UCSD-AML1 (cell line): ENCODE measurements around the gene TMPRSS11D.

Source experiments
- DNase-seq: peaks from one replicate; lab custom pipeline; 2025; ENCODE audit not compliant: unreplicated experiment; lab: John Stamatoyannopoulos, UW

Gene TMPRSS11D

GRCh38 chr4:67891645-67892044 is 7.8 kb upstream of the TMPRSS11D start:
- DNase-seq, result no peak

- DNase-seq, result no peak
These were observed 2.5 kb upstream of the TMPRSS11D start for GRCh38 chr4:67886281-67886680.

- DNase-seq, result no peak
These were observed 2.0 kb upstream of the TMPRSS11D start for GRCh38 chr4:67885762-67886161.

- no peak for DNase-seq
These were observed 899 bp upstream of the TMPRSS11D start for GRCh38 chr4:67884701-67885100.

GRCh38 chr4:67883458-67883857 is 344 bp downstream of the TMPRSS11D start:
- DNase-seq, result no peak

GRCh38 chr4:67880866-67881610 is 2.8 kb downstream of the TMPRSS11D start:
- no peak for DNase-seq

GRCh38 chr4:67879486-67879885 is 4.3 kb downstream of the TMPRSS11D start:
- DNase-seq, result no peak

- DNase-seq, result no peak
These were observed 6.7 kb downstream of the TMPRSS11D start for GRCh38 chr4:67877086-67877485.

- DNase-seq, result no peak
These were observed 8.8 kb downstream of the TMPRSS11D start for GRCh38 chr4:67874986-67875385.

- DNase-seq, result no peak
These were observed 10.7 kb downstream of the TMPRSS11D start for GRCh38 chr4:67873116-67873515.

- no peak for DNase-seq
These were observed 11.9 kb downstream of the TMPRSS11D start for GRCh38 chr4:67871867-67872266.

- no peak for DNase-seq
These were observed 14.1 kb downstream of the TMPRSS11D start for GRCh38 chr4:67869580-67870190.

GRCh38 chr4:67861513-67861912 is 22.3 kb downstream of the TMPRSS11D start:
- DNase-seq, result no peak

GRCh38 chr4:67853336-67853735 is 30.5 kb downstream of the TMPRSS11D start:
- no peak for DNase-seq

GRCh38 chr4:67820903-67821302 is 62.9 kb downstream of the TMPRSS11D start:
- DNase-seq, result no peak

- DNase-seq, result no peak
These were observed 73.8 kb downstream of the TMPRSS11D start for GRCh38 chr4:67810011-67810410.

GRCh38 chr4:67809502-67809901 is 74.3 kb downstream of the TMPRSS11D start:
- no peak for DNase-seq

- no peak for DNase-seq
These were observed 87.0 kb downstream of the TMPRSS11D start for GRCh38 chr4:67796810-67797209.

GRCh38 chr4:67790721-67791120 is 93.1 kb downstream of the TMPRSS11D start:
- no peak for DNase-seq

GRCh38 chr4:67787311-67787710 is 96.5 kb downstream of the TMPRSS11D start:
- no peak for DNase-seq

- no peak for DNase-seq
These were observed 98.3 kb downstream of the TMPRSS11D start for GRCh38 chr4:67785528-67785927.

GRCh38 chr4:67779631-67780030 is 104.2 kb downstream of the TMPRSS11D start:
- DNase-seq, result no peak

GRCh38 chr4:67776746-67777145 is 107.1 kb downstream of the TMPRSS11D start:
- no peak for DNase-seq
